ENCODE results near the gene AP2B1. TPM values are rescaled to one million over a fixed set of nuclear protein-coding genes. Genes with fewer than 3 reads are reported as not detected.

The AP2B1 gene
- total and polyA plus RNA-seq, 9 of the 15 experiments (the other 6 are each of a cell fraction or from before 2014, with no cell fraction given) = 60.1 to 287 (median 105) TPM

- 6% methylated on average over 6 of the region's 6 CpGs for WGBS (ENCODE audit: insufficient coverage, low coverage, missing lambda C conversion rate)
- in situ Hi-C loops (cut with MboI) = loop anchor here (5.0 to 25.0 kb wide), 4 partner anchors 192 to 1312 kb away; partner anchors contain the start of genes NLE1 and UNC45B
Measured at GRCh38 chr17:35748979-35749378, 161.9 kb downstream of the AP2B1 start.

GRCh38 chr17:35749560-35750412 is 162.7 kb downstream of the AP2B1 start:
- peak overlapping the region; percentile 68 for H2AFZ ChIP-seq (ENCODE audit: low read depth, low read length)
- peaks cover 10 to 64% of the 10 kb centered on the region in 2 experiments; a peak in 4 of 5 replicates for H3K27me3 ChIP-seq (ENCODE audit: control insufficient read depth in 2 of 2, insufficient read depth in 2 of 2, low read length in 2 of 2)
- H3K9ac ChIP-seq (ENCODE audit: insufficient read depth in 1 of 2, low read depth in 2 of 2, low read length in 2 of 2) = peak overlapping the region in 1 of 2 experiments; percentile 70; a peak in 2 of 4 replicates
- peaks cover 11 to 25% of the 10 kb centered on the region in 2 experiments; a peak in 4 of 5 replicates for H3K4me1 ChIP-seq (replicated peaks in 1 of 2; ENCODE audit: control insufficient read depth in 2 of 2, insufficient read depth in 2 of 2, low read length in 2 of 2)
- peak; percentile 37 to 73 (median 60) for DNase-seq (ENCODE audit: extremely low read depth in 1 of 4, low spot score in 3 of 4)
- POLR2A ChIA-PET = interaction anchor here (0.6 to 1.0 kb wide), 6 partner anchors 11 to 194 kb away, joined by 3 read pairs; partner anchors contain the start of gene C17orf50
- peaks cover 12% of the 10 kb centered on the region; the same call in 1 of the 2 replicates for H4K20me1 ChIP-seq (replicated peaks; ENCODE audit: control insufficient read depth, insufficient read depth, low read length)
- CTCF ChIA-PET (ENCODE audit: low intra/inter-chr PET ratio) = no interaction called here
- 9% methylated on average over 15 of the region's 35 CpGs for WGBS (ENCODE audit: insufficient coverage, low coverage, missing lambda C conversion rate)
- FAIRE-seq = no peak
- BruUV-seq (replicated peaks) = no TSS peak
- H3K9me1 ChIP-seq (ENCODE audit: control insufficient read depth, insufficient read depth, low read length) = no peaks in the 10 kb centered on the region
- intact Hi-C loops (cut with micrococcal nuclease) (loop anchor here (5.0 kb wide), 1 partner anchor 212 kb away; the partner anchor contains the start of gene SLFN12L), in situ Hi-C loops (cut with MboI) (loop anchor here (5.0 to 25.0 kb wide), 5 partner anchors 192 to 1312 kb away; partner anchors contain the start of genes NLE1 and UNC45B)
- H3K27ac ChIP-seq (ENCODE audit: extremely low read depth, low read depth, low read length) = no peak overlapping the region
- H3K4me2 ChIP-seq (ENCODE audit: insufficient read depth, low read length) = peak overlapping the region; percentile 61
- 0 out of 2 replicates have a peak overlapping the region, but pooled peaks have one; percentile 8 for H3K4me3 ChIP-seq
- H3K9me3 ChIP-seq (replicated peaks; ENCODE audit: control insufficient read depth, insufficient read depth, low read depth, low read length) = no peaks in the 10 kb centered on the region
- peak; percentile 25 for ATAC-seq
- H3K36me3 ChIP-seq (ENCODE audit: control insufficient read depth, insufficient read depth, low read length) = no peaks in the 10 kb centered on the region
- no peaks in the 10 kb centered on the region for H3K79me2 ChIP-seq (ENCODE audit: control insufficient read depth, insufficient read depth, low read length)
- no peak for TF ChIP-seq ZNF589 (CRISPR knock-in tag; IDR thresholded peaks at IDR 0.05; ENCODE audit: low read depth)
- TF ChIP-seq RFX5 (IDR thresholded peaks at IDR 0.05; ENCODE audit: low read depth, low read length) = no peak
- no peak for TF ChIP-seq RBM17 (IDR thresholded peaks at IDR 0.05; ENCODE audit: borderline replicate concordance, low read depth, low read length)
- no peak for TF ChIP-seq AFF1 (IDR thresholded peaks at IDR 0.05; ENCODE audit: low read depth in 1 of 2, partially characterized antibody in 2 of 2)
- peak; percentile 3; the same call in 1 of the 2 replicates for TF ChIP-seq EGR1 (conservative IDR thresholded peaks at IDR 0.05)
- TF ChIP-seq PTRF (tag; IDR thresholded peaks at IDR 0.05) = no peak

More at GRCh38 chr17:35748979-35749378, 161.9 kb downstream of the AP2B1 start:
- H3K27ac ChIP-seq (ENCODE audit: extremely low read depth, low read depth, low read length) = no peak overlapping the region
- H3K4me2 ChIP-seq (ENCODE audit: insufficient read depth, low read length) = no peak overlapping the region
- no TSS peak for BruUV-seq (replicated peaks)
- H3K36me3 ChIP-seq (ENCODE audit: control insufficient read depth, insufficient read depth, low read length) = no peaks in the 10 kb centered on the region
- peaks cover 10 to 68% of the 10 kb centered on the region in 2 experiments; a peak in 4 of 5 replicates for H3K27me3 ChIP-seq (ENCODE audit: control insufficient read depth in 2 of 2, insufficient read depth in 2 of 2, low read length in 2 of 2)
- no peaks in the 10 kb centered on the region for H3K79me2 ChIP-seq (ENCODE audit: control insufficient read depth, insufficient read depth, low read length)
- peaks cover 11 to 25% of the 10 kb centered on the region in 2 experiments; a peak in 4 of 5 replicates for H3K4me1 ChIP-seq (replicated peaks in 1 of 2; ENCODE audit: control insufficient read depth in 2 of 2, insufficient read depth in 2 of 2, low read length in 2 of 2)
- no peaks in the 10 kb centered on the region for H3K9me3 ChIP-seq (replicated peaks; ENCODE audit: control insufficient read depth, insufficient read depth, low read depth, low read length)
- peaks cover 13% of the 10 kb centered on the region; the same call in 1 of the 2 replicates for H4K20me1 ChIP-seq (replicated peaks; ENCODE audit: control insufficient read depth, insufficient read depth, low read length)
- TF ChIP-seq HSF4 (CRISPR knock-in tag; IDR thresholded peaks at IDR 0.05; ENCODE audit: borderline replicate concordance) (no peak), BHLHE40 (IDR thresholded peaks at IDR 0.05; ENCODE audit: low read length) (peak; percentile 51; the same call in 1 of the 2 replicates)
- no peak overlapping the region for H2AFZ ChIP-seq (ENCODE audit: low read depth, low read length)
- no peaks in the 10 kb centered on the region for H3K9me1 ChIP-seq (ENCODE audit: control insufficient read depth, insufficient read depth, low read length)
- H3K9ac ChIP-seq (ENCODE audit: insufficient read depth in 1 of 2, low read depth in 2 of 2, low read length in 2 of 2) = no peak overlapping the region
- ATAC-seq (no peak), DNase-seq (ENCODE audit: extremely low read depth in 1 of 4, low spot score in 3 of 4) (no peak), FAIRE-seq (no peak)
- no peak overlapping the region for H3K4me3 ChIP-seq
- intact Hi-C loops (cut with micrococcal nuclease) = loop anchor here (5.0 kb wide), 1 partner anchor 212 kb away; the partner anchor contains the start of gene SLFN12L
- POLR2A ChIA-PET = interaction anchor here (1.2 kb wide), 1 partner anchor 60 kb away, joined by 4 read pairs; the partner anchor contains the start of gene TAF15
- CTCF ChIA-PET (ENCODE audit: low intra/inter-chr PET ratio) = interaction anchor here (0.5 to 2.0 kb wide), 2 partner anchors 135 to 660 kb away, joined by 6 to 9 read pairs; no protein-coding TSS in a partner anchor

Measured in K562 (cell line).